Uterus (tissue), 2 donors: ENCODE measurements around the gene RBBP8.

ENCODE experiments used
- POLR2A ChIP-seq, 2 donors: fragments of 450-650 bp; IDR thresholded peaks; one replicate each; pipeline ENCODE4 v1.6.1; 2016; ENCODE audit warnings: antibody characterized with exemption in 2 of 2, mild to moderate bottlenecking in 1 of 2, moderate library complexity in 1 of 2
- TF ChIP-seq, protein P1 (sequence below), 4 experiments: fragments of 200-600 bp in 2 of 4; fragments of 450-650 bp in 2 of 4; sonication (generic) in 2 of 4; IDR thresholded peaks; one replicate each; pipeline ENCODE4 v1.5.1; 2016 to 2019; ENCODE audit warnings: antibody characterized with exemption in 4 of 4, mild to moderate bottlenecking in 2 of 4, moderate library complexity in 1 of 4

DNA sequence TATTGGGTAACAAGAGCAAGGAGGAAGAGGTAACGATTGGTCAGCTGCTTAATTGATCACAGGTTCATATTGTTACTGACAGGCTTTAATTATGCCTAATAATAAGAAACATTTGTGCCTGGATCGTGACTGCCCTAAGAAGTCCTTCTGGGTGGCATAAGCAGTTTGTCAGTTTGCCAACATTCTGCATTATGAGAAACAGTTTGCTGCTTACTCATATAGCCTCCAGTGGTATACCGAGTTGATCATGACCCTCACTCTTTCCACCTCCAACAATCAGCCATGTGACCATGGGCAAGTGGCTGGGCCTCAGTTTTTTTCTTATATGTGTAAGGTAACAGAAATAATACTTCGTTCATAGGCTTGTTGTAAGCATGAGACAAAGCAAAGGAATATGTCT lies 105.6 kb downstream of the RBBP8 start:
- TF ChIP-seq, protein P1, sequence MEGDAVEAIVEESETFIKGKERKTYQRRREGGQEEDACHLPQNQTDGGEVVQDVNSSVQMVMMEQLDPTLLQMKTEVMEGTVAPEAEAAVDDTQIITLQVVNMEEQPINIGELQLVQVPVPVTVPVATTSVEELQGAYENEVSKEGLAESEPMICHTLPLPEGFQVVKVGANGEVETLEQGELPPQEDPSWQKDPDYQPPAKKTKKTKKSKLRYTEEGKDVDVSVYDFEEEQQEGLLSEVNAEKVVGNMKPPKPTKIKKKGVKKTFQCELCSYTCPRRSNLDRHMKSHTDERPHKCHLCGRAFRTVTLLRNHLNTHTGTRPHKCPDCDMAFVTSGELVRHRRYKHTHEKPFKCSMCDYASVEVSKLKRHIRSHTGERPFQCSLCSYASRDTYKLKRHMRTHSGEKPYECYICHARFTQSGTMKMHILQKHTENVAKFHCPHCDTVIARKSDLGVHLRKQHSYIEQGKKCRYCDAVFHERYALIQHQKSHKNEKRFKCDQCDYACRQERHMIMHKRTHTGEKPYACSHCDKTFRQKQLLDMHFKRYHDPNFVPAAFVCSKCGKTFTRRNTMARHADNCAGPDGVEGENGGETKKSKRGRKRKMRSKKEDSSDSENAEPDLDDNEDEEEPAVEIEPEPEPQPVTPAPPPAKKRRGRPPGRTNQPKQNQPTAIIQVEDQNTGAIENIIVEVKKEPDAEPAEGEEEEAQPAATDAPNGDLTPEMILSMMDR (IDR thresholded peaks at IDR 0.05), result no peak
- TF ChIP-seq POLR2A (IDR thresholded peaks at IDR 0.05), result no peak
